H1 (cell line): Measurements from ENCODE around the gene CGN. TPM values are rescaled to one million over a fixed set of nuclear protein-coding genes. Genes with fewer than 3 reads are reported as not detected.

Experiments used
- CTBP2 ChIP-seq: IDR thresholded peaks from 2 replicates; pipeline ENCODE4 v1.7.0; 2011; ENCODE audit warnings: borderline replicate concordance, mild to moderate bottlenecking, moderate library complexity, mixed read lengths, low read length; ENCODE audit not compliant: insufficient read depth, insufficient read length
- EGR1 ChIP-seq: IDR thresholded peaks from 2 replicates; pipeline ENCODE4 v1.6.1; 2011; ENCODE audit warnings: low read depth, low read length, borderline replicate concordance
- EZH2 ChIP-seq: fragments of 200-600 bp; sonication (generic); IDR thresholded peaks from 2 replicates; pipeline ENCODE4 v1.7.1; 2012; ENCODE audit warnings: low read depth, mild to moderate bottlenecking, moderate library complexity, low read length, inconsistent platforms; ENCODE audit not compliant: severe bottlenecking
- GTF2F1 ChIP-seq: IDR thresholded peaks from 2 replicates; pipeline ENCODE4 v1.6.1; 2012; ENCODE audit warnings: low read depth, low read length, improper control_type of control experiment, borderline replicate concordance
- MAFK ChIP-seq: IDR thresholded peaks from 2 replicates; pipeline ENCODE4 v1.6.1; 2012; ENCODE audit warnings: low read depth, mild to moderate bottlenecking, improper control_type of control experiment, low read length
- NANOG ChIP-seq: IDR thresholded peaks from 2 replicates; pipeline ENCODE4 v1.6.1; 2011; ENCODE audit warnings: low read length, low read depth, mild to moderate bottlenecking, inconsistent platforms; ENCODE audit not compliant: insufficient read depth, poor library complexity, severe bottlenecking
- POU5F1 ChIP-seq: IDR thresholded peaks from 2 replicates; pipeline ENCODE4 v1.6.1; 2011; ENCODE audit warnings: low read depth, mild to moderate bottlenecking, low read length, moderate library complexity
- RBBP5 ChIP-seq: IDR thresholded peaks from 2 replicates; pipeline ENCODE4 v1.7.1; 2012; ENCODE audit warnings: low read depth, mild to moderate bottlenecking, inconsistent platforms, low read length, moderate library complexity, borderline replicate concordance
- RXRA ChIP-seq: IDR thresholded peaks from 2 replicates; pipeline ENCODE4 v1.6.1; 2011; ENCODE audit warnings: low read depth, mild to moderate bottlenecking, low read length, moderate library complexity; ENCODE audit not compliant: insufficient read depth
- TAF1 ChIP-seq: IDR thresholded peaks from 2 replicates; pipeline ENCODE4 v1.6.1; 2011; ENCODE audit warnings: mild to moderate bottlenecking, low read depth, low read length
- polyA plus RNA-seq, 7 experiments: library from polyadenylated mRNA; depleted of rRNA in 3 of 7; stranded (reverse) in 5 of 7; unstranded in 2 of 7; fragments of >200 nt in 5 of 7; fragments of 200-250 nt in 2 of 7; gene quantifications; 1 replicate in 5 of 7; 2 replicates in 1 of 7; 4 replicates in 1 of 7; pipeline versions ENCODE4 v1.2.1 to v1.2.3, GENCODE V29; 2011 to 2013; ENCODE audit warnings: missing spikeins in 2 of 7, mixed read lengths in 2 of 7
- total RNA-seq: library from RNA; stranded (reverse); fragmentation: NEBNext Ultra II Directional; extraction: Animal tissue kit (Norgen Biotek cat#: 25700); gene quantifications from 2 replicates; pipeline ENCODE4 v1.2.1, GENCODE V29; 2021
- TF ChIP-seq, protein P1 (sequence below), 3 experiments: IDR thresholded peaks; 1 replicate in 2 of 3; 2 replicates in 1 of 3; pipeline versions ENCODE4 v1.5.1 to v1.6.1; 2011; ENCODE audit warnings: low read length in 3 of 3, mild to moderate bottlenecking in 3 of 3, inconsistent platforms in 2 of 3, low read depth in 1 of 3, moderate library complexity in 1 of 3; ENCODE audit not compliant: insufficient read depth in 1 of 3; ENCODE audit errors: control extremely low read depth in 1 of 3
- TF ChIP-seq, protein P2 (sequence below): IDR thresholded peaks from 2 replicates; pipeline ENCODE4 v1.6.1; 2012; ENCODE audit warnings: inconsistent platforms
- TF ChIP-seq, protein P3 (sequence below): IDR thresholded peaks from 2 replicates; pipeline ENCODE4 v1.6.1; 2011; ENCODE audit warnings: low read depth, mild to moderate bottlenecking, low read length; ENCODE audit not compliant: insufficient read depth

CGN gene
- total and polyA plus RNA-seq, 2 of the 8 experiments (the other 6 are each of a cell fraction or from before 2014, with no cell fraction given): 15.9 to 52.7 TPM

DNA sequence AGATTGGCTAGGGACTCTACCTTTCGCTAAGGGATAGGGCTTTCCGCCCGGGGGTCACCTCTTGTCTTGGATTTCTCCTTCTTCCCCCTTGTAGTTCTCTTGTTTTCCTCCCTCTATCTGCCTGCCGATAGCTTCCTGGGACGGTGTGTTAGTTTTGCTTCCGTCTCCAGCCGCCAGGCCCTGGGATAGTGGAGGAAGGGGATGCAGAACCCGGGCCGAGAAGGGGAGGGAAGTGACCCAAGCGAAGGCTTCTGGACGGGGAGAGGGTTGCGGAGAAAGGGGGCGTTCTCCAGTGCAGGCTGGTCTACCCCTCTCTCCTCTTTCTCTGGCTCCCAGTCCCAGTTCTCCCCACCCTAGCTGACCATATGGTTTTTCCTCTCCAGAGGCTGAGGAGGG lies 29.8 kb downstream of the CGN start (continued):
- TF ChIP-seq MAFK: no peak
- TF ChIP-seq NANOG: no peak
- TF ChIP-seq POU5F1: no peak
- TF ChIP-seq, protein P1, sequence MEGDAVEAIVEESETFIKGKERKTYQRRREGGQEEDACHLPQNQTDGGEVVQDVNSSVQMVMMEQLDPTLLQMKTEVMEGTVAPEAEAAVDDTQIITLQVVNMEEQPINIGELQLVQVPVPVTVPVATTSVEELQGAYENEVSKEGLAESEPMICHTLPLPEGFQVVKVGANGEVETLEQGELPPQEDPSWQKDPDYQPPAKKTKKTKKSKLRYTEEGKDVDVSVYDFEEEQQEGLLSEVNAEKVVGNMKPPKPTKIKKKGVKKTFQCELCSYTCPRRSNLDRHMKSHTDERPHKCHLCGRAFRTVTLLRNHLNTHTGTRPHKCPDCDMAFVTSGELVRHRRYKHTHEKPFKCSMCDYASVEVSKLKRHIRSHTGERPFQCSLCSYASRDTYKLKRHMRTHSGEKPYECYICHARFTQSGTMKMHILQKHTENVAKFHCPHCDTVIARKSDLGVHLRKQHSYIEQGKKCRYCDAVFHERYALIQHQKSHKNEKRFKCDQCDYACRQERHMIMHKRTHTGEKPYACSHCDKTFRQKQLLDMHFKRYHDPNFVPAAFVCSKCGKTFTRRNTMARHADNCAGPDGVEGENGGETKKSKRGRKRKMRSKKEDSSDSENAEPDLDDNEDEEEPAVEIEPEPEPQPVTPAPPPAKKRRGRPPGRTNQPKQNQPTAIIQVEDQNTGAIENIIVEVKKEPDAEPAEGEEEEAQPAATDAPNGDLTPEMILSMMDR (IDR thresholded peaks at IDR 0.05; ENCODE audit: control extremely low read depth in 1 of 3, insufficient read depth in 1 of 3, low read depth in 1 of 3, low read length in 3 of 3): 0 out of 4 replicates have a peak, but pooled peaks of 1 of the 3 experiments have one; percentile 0
- no peak for TF ChIP-seq RXRA
- TF ChIP-seq EZH2: no peak
- TF ChIP-seq RBBP5: 0 out of 2 replicates have a peak, but pooled peaks have one; percentile 37
- TF ChIP-seq TAF1: peak; percentile 78
- TF ChIP-seq EGR1: peak; percentile 79
- TF ChIP-seq, protein P2, sequence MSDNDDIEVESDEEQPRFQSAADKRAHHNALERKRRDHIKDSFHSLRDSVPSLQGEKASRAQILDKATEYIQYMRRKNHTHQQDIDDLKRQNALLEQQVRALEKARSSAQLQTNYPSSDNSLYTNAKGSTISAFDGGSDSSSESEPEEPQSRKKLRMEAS: no peak
- TF ChIP-seq GTF2F1: no peak
- peak; percentile 85 for TF ChIP-seq CTBP2
- TF ChIP-seq, protein P3, sequence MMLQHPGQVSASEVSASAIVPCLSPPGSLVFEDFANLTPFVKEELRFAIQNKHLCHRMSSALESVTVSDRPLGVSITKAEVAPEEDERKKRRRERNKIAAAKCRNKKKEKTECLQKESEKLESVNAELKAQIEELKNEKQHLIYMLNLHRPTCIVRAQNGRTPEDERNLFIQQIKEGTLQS: no peak
